HTERT RPE-1 (cell line): ENCODE results near the gene ADAMTS5.

Experiments used
- in situ Hi-C: fragments of 300-500 bp; cut with MboI; formaldehyde crosslinking; loops from 4 replicates; pipeline ENCODE4 v1.14.3; 2020; ENCODE audit warnings: low sequenced_read_pairs

The ADAMTS5 gene

DNA sequence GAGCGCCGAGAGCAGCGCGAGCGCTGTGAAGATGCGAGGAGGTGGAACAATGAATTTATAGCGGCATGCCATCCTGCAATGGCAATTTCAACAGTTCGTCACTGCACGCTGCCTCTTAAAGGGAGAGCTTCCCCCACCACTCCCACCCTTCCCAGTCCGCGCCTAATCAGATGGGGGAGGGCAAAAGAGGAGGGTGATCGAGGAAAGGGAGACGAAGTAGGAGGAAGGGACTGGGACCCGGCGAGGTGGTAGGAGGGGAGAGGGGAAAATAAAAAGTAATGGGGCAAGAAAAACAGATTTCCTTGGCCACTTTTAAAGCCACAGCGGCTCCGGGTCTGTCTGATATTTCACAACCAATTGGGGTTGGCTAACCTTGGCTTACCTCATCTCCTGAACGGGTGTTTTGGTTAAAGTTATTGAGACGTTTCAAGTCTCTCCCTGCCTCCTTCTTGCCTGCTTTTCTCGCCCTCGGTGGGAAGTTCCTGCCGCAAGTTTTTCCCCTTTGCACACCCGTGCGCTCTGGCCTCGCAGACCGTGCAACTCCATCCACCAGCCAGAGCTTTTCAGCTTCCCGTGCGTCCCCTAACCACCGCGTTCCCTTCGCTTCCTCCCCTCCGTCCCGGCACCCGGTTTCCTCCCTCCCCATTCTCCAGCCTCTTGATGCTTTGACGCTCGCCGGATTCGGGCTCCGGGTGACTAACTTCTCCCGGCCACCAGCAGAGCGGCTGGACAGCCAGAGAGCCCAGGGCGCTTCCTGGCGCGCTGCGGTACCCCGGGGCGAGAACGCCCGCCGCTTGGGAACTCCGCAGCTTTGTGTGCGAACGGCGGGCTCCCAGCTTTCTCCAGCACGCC, at the start of gene ADAMTS5:
TSS of gene ADAMTS5 (minus strand) at position 27 of the 852 bp plus-strand sequence. CDS start 697 bp downstream, outside the sequence.
- in situ Hi-C loops = no loop called here

DNA sequence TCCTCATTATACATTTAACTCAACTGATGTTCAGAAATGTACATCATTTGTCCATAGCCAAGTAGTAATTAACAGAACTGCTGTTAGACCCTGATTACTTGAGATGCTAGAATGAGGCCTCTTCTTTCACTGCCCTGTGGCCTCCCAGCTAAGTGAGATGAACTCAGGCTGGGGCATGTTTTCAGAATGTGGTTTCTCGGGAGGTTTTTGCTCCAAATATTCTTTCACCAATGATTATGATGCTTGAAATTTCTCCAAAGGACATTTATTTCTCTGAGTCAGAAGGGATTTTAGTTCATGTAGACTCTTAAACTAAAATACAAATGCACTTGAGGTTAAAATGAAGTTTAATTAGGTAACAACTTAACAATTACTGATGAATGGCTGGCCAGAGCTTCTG, 34.6 kb upstream of the ADAMTS5 start:
- in situ Hi-C loops = no loop called here

DNA sequence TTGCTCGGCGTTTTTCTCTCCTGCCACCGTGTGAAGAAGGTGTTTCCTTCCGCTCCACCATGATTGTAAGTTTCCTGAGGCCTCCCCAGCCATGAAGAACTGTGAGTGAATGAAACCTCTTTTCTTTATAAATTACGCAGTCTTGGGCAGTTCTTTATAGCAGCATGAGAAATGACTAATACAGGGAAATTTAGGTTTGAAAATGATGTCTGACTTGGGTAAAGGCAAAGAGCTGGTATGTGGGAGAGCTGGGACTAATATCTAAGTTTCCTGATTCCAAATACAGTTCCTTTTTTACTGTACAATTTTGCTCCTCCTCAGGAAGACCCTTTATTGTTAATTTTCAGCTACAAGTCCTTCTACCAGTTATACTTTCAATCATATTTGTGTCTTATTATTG, 16.7 kb upstream of the ADAMTS5 start:
- in situ Hi-C loops = no loop called here

DNA sequence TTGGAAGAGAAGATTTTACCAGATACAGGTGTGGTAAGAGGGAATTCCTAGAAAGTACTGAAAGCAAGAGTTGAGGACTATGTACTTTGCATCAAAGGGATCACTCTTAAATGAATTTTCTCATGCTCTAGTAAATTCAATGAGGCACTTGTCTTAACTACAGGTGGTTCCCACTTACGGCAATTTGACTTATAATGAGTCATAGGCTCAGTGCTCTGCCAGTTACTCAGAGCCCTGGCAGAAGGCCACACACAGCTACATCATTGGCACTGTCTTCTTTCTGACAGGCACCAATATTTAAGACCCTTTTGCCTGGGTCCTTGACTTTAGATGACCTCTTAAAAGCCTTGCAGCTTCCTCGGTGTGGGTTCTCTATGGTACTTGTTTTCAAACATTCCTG, 15.9 kb upstream of the ADAMTS5 start:
- in situ Hi-C loops = no loop called here

DNA sequence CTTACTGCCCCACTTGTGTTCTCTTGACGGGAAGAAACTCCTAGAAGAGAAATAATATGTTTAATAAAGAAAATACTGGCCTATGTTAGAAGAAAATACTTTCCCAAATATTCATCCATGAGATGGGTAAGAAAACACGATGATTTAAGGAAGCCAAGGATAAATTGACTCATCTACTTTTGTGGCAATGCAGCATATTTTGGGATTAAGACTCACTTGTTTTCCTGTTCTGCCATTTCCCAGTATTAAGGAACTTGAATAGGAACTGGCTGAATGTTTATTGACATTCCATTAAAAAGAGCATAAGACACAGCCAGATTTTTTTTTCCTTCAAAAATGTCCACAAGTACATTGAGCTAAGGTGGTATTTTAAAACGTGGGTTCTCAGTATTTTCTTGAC, 10.9 kb upstream of the ADAMTS5 start:
- in situ Hi-C loops = no loop called here

DNA sequence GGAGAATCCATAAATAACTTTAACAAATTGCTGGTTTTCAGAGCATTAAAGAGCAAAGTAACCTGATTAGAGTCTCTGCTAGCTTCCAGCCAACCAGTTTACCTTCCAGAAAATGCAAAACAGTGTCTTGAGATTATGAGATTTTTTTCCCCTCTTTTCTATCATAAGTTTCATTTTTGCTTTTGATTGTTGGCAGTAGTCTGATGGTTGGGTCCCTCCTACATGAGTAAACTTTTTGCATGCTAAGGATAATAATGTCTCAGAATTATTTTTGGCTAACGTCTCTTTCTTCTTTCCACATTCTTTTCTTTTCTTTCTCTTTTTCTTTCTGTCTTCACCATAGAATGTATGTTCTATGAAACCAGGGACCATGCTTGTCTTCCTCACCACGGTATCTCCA, 6.3 kb upstream of the ADAMTS5 start:
- in situ Hi-C loops = no loop called here

DNA sequence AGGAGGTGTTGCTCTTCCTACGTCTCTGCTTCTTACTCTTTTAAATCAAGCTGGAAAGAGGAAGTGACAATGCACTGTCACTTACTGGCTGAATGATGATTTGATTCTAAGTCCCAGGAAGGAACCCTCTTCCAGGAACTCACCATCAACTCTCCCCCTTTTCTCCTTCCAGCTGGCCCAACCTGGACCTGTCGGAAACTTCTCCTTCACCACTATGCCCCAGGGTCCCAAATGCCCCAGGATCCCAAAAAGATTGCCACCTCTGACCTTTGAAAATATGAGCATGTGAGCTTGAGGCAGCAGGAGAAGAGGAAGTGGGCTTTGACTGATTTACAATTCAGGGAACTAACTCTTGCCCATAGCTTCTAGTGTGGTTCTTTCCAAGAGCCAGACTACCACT, 5.3 kb upstream of the ADAMTS5 start:
- in situ Hi-C loops = no loop called here

DNA sequence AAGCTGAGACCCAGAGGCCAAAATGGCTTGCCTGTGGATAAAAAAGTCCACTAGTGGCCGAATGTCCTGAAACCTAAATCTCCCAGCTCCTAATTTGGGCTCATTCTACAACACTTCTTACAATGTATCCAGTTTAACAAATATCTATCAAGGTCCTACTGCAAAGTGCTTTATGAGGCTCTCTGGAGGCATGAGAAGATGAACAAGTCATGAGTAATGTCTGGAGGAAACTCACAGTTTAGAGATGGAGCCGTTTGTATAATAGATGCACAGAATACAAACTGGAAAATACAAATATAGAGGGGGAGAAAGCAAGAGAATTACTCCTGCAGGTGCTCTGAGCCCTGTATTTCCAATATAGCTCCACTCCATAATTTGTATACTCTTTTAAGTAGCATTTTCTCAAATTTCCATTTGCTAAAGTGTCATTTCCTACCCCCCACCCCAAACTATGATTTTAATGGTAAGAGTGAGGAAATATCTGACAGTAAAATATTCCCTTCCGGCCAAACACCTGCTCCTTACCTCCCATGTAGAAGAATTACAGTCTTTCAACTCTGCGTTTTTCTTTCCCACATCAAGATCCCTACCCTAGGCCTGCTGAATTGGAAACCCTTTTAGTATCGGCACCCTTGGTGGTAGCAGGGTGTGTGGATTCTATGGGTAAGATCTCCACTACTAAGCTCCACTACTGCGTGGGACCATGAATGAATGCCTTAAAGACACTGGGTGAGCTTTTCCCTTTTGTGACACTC, 3.3 kb upstream of the ADAMTS5 start:
- in situ Hi-C loops = no loop called here

DNA sequence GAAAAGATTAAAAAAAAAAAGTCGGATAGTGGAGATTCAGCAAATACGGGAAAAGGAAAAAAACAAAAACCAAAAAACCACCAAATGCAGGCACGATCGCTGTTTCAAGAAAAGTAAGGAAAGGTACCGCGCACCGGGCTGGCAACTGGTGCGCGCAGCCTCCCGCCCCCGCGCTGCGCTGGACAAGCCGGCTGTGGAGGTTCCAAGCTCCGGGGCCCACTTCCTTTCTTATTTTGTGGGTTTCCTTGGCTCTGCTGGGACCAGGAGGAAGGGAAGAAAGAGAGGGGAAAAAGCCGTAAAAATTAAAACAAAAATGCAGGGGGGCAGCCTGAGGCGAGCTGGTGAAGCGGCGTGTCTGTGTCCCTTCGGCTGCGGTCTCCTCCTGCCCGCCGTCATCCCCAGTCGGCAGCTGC, 233 bp downstream of the ADAMTS5 start:
- in situ Hi-C loops = no loop called here

DNA sequence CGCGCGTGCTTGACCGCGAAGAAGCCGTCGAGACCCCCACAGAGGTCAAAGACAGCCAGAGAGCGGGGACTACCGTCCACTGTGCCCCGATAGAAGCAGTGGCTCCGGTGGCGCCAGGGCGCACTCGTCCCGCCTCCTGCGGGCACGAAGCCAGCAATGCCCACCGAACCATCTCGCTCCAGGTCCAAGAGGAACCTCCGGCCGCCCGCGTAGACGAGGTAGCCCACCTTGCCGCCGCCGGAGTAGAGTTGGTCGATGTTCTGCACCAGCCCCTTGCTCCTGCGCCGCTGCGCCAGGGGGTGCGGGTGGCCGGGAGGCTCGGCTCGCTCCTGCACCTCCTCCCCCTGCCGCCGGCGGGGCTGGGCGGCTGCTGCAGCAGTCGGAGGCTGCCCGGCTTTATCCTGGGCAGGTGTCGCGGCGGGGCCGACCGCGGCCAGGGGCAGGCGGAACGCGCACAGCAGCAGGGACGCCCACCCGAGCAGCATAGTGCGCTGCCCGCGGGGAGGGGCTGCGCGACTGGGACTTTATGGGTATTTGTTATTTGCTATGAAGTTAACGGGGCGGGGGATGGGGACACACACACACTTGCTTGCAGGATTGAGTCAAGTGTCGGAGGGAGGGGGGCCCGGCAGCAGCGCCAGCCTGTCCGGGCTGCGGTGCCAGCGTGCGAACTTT, 844 bp downstream of the ADAMTS5 start:
- in situ Hi-C loops = no loop called here

DNA sequence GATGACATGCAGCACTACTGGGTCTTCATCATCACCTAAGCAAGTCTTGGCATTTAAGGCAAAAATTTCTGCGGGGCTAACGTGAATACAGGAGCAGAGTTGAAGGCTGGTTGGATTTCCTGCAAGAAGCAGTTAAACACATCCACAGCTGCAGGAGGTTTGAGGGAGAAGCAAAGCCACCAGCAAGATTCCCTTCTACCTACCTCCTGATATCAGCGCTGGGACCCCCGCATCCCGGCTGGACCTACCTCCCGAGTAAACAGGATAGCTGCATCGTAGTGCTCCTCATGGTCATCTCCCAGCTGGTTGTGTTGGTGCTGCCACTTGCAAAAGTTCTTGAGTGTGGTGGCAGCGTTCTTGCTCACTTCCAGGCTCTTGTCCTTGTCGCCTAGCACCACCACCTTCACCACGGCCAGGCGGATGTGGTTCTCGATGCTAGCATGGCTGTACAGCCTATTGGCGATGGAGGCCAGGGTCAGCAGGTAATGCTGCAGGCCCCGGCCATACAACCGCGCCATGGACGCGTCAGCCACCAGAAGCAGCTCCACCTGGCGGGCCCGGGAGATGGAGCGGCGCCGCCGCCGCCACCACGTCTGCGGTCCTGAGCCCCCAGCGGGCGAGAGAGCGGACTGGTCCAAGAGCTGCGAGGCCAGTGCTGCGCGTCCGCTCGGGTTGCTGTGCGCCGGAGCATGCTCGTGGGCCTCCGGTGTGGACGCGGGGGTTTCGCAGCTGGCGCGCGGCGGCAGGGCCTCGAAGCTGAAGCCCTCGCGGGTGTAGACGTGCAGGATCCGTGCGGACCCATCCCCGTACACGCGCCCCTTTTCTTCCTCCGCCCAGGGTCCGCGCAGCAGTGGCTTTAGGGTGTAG, 1.6 kb downstream of the ADAMTS5 start:
- in situ Hi-C loops = no loop called here

DNA sequence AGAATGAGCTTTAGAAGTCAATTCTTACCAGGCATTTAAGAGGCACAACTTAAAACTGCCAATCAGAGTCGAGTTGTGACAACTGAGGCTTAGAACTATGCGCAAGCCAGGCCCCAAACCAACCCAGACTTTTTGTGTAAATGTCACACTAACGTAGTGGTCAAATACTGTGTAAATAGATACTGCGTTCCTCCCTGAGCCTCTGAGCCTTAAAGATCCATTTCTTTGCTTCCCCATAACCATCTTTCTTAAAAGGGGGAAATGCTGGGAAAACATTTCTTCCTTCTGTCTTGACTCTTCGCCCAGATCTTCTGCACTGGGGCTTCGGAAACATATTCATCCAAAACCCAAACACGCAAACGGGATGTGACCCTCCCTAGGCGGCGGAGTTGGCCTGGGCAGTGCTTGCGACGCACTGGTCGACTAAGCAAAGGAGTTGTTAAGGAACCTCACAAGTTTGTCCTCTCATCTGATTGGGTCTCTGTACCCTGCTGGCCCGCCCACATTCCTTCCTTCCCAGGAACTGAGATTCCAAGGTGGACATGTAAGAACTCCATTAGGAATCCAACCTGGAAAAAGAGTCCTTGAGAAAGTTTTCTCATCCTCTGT, 2.6 kb downstream of the ADAMTS5 start:
- in situ Hi-C loops = no loop called here

DNA sequence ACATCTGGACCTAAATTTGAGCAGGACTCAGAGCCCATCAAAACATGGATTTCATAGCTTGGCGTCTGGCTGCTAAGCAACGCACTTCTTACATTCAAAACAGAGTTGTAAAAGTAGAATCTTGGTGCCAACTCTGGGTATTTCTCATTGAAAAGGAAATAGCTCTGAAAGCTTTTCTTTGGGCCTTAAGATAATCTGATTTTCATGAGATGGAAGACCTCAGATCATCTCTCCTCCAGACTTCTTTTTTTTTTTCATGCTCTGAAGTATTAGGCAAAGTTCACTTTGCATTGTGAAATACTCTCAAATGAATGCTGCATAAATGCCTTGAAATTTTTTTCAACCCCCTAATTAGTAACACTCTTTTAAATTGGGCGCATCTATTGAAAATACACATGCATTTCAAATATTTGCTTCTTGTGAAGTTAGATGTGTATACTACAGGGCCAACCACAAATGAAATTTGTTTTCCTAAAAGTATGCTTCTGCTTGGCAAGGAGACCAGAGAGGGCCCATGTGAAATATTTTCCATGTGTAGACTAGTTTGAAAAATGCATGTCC, 4.2 kb downstream of the ADAMTS5 start:
- in situ Hi-C loops = no loop called here

DNA sequence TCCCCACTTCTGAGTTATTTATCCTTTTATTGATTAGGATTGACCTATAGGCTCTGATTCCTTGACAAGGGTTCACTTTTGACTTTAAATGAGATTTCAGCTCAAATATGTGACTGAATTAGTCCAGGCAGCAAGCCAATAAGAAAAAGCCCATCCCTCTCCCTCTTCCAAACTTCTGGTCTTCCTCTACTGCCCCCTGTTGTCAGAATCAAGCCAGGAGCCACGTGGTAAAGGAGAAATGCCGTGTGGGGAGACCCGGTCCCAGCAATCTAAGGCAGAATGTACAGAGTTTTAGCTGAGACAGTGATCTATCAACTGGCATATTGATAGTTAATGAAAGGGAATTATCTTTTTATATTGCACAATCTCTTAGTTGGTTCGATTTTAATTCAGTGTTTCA, 5.2 kb downstream of the ADAMTS5 start:
- in situ Hi-C loops = no loop called here

DNA sequence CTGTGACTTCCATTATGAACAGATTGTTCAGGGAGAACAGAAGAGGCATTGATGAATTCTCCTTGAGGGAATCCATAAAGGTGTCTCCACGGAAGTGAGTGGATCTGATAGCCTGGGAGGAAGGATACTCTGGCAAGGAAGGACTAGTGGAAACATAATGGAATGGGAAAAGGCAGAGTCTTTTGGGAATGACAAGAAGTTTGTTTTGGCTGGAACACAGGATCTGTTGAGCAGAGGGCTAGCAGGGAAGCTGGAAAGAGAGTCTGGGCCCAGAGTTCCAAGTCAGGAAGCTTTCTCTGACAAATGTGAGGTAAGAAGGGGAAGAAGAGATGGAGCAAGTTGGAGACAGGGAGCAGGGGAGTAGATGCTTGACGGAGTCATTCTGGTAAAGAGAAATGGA, 8.1 kb downstream of the ADAMTS5 start:
- in situ Hi-C loops = no loop called here

DNA sequence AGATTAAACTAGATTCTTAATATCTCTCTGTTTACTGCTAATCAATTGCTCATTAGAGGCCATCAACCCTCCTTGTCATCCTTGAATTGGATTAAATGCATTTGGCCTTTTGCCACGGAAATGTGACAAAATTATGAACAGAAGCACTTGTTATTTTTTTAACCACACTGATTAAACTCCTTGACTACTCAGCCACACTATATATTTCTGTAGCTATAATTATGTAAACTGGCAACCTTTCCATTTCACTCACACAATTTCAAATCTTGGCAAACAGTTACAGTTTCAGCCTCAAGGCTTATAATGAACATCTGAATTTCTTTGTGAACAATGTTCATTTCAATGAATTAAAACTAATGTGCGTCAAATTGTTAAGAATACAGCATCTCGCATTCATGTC, 10.1 kb downstream of the ADAMTS5 start:
- in situ Hi-C loops = no loop called here

DNA sequence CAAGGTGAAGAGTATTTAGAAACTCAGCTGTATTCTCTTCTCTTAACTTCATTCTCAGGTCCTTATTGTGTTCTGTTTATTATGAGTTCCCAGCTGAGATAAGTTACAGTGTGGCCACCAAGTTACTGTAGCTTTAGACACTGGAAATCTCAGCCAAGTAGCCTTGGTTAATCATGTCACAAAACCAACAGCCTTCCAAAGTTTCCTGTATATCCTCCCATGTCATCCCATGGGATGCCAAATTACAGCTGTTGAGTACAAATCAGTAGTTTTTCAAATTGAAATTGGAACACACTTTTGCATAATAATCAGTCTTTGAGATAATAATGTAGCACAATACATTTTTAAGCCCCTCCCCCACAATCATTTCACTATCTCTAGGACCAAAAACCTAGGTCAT, 10.7 kb downstream of the ADAMTS5 start:
- in situ Hi-C loops = no loop called here

DNA sequence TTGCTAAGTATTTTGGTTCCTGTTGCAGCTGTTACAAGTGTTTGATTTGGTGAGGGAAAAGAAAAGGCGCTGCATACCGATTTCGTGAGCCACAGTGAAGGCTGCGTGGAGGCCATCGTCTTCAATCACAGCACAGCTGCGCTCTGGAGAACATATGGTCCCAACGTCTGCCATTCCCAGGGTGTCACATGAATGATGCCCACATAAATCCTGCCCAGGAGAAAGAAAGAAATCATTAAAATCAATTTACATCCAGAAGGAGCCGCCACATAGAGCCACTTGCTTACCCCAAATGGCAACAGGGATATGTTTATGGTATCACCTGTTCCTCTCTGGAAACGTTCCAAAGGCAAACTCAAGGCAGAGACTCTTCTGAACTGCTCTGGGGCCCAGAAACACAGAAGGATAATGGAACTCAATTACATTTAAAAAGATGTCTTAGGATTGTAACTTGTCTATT, 12.2 kb downstream of the ADAMTS5 start:
- in situ Hi-C loops = no loop called here

DNA sequence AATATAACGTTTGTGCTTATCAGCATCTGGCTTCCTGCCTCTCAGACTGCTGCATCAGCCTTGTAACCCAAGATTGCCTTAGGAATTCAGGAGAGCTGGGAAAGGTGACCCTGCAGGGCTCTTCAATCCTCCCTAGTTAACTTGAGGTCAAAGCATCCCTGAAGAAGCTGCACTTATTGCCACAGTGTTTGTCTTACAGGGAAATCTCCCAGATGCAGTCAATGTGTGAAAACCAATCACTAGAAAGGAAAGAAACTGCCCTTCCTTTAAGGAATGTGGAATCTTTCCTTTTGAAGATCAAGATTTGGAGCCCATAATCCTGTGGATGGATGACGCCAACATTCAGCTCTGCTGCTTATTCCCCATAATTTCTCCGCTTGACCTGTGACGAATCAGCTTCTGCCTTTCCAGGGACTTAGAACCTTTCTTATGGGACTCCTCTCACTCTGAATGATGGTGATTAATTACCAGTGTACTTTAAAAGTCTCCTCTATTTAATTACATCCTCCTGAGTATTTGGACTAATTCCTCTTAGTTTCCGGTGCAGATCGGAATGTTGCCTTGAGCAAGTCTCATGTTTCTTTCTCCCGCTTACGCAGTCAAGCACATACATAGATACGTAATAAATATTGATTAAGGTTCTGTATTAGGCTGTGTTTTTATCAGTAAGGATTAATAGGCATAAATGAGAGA, 14.4 kb downstream of the ADAMTS5 start:
- in situ Hi-C loops = no loop called here
